Measurements from ENCODE around the gene RNF113B. TPM values are rescaled to one million over a fixed set of nuclear protein-coding genes. Genes with fewer than 3 reads are reported as not detected.

Gene RNF113B
- total and polyA plus RNA-seq, 2 of the 4 experiments (the other 2 are of a cell fraction), result not detected

GRCh38 chr13:98162935-98163334 is 14.1 kb downstream of the RNF113B start:
- TF ChIP-seq BHLHE40 (IDR thresholded peaks at IDR 0.05; ENCODE audit: low read depth, low read length) (no peak), CEBPB (IDR thresholded peaks at IDR 0.05; ENCODE audit: low read depth, low read length) (no peak), NFE2L2 (IDR thresholded peaks at IDR 0.05; ENCODE audit: low read depth, low read length) (no peak), POLR2A (IDR thresholded peaks at IDR 0.05; ENCODE audit: low read depth, low read length) (no peak), RFX5 (IDR thresholded peaks at IDR 0.05; ENCODE audit: low read depth, low read length) (no peak), CHD1 (IDR thresholded peaks at IDR 0.05; ENCODE audit: low read depth, low read length) (no peak), RAD21 (IDR thresholded peaks at IDR 0.05; ENCODE audit: low read length) (no peak), USF2 (IDR thresholded peaks at IDR 0.05; ENCODE audit: low read depth, low read length) (no peak)
- Histone ChIP-seq H2BK5ac (ENCODE audit: low read depth, low read length, poor library complexity, severe bottlenecking) (no peak overlapping the region), H3K79me1 (ENCODE audit: low read depth in 1 of 2, low read length in 2 of 2) (peaks cover 44 to 86% of the 10 kb centered on the region in 2 experiments), H3K9me3 (ENCODE audit: control insufficient read depth, insufficient read depth, low read length) (no peaks in the 10 kb centered on the region), H3K18ac (ENCODE audit: low read depth, low read length) (no peak overlapping the region), H2AK5ac (ENCODE audit: low read depth, low read length) (no peak overlapping the region), H3K56ac (ENCODE audit: extremely low read depth, insufficient read depth, low read length) (no peak overlapping the region), H3K36me3 (ENCODE audit: control insufficient read depth, insufficient read depth, low read length) (peaks cover 12% of the 10 kb centered on the region), H3K23ac (ENCODE audit: low read depth, low read length) (no peak overlapping the region), H3K4me2 (ENCODE audit: low read depth, low read length) (no peak overlapping the region), H3K4me3 (ENCODE audit: insufficient read depth, low read depth, low read length) (no peak overlapping the region), H3K9me1 (ENCODE audit: insufficient read depth, low read length) (peaks cover 29% of the 10 kb centered on the region), H3K4ac (ENCODE audit: low read depth, low read length) (no peak overlapping the region), H2BK20ac (ENCODE audit: low read depth, low read length) (no peak overlapping the region), H3K9ac (ENCODE audit: low read depth, low read length) (no peak overlapping the region), H2BK120ac (ENCODE audit: low read depth, low read length) (no peak overlapping the region), H2AK9ac (replicated peaks; ENCODE audit: low read depth, low read length, poor library complexity) (no peak overlapping the region), H3K27me3 (ENCODE audit: control insufficient read depth, insufficient read depth, low read length) (no peaks in the 10 kb centered on the region), H3K4me1 (ENCODE audit: control insufficient read depth, insufficient read depth, low read length) (no peaks in the 10 kb centered on the region), H4K91ac (ENCODE audit: insufficient read depth, low read depth, low read length) (no peak overlapping the region), H3K27ac (ENCODE audit: insufficient read depth, low read length) (no peak overlapping the region), H4K5ac (ENCODE audit: low read depth, low read length) (no peak overlapping the region), H2BK15ac (ENCODE audit: low read depth, low read length) (no peak overlapping the region), H3K14ac (replicated peaks; ENCODE audit: low read depth, low read length) (no peak overlapping the region), H4K8ac (ENCODE audit: low read depth in 2 of 2, low read length in 2 of 2) (no peak overlapping the region), H4K20me1 (ENCODE audit: insufficient read depth, low read length) (peaks cover 78% of the 10 kb centered on the region), H2AFZ (replicated peaks; ENCODE audit: low read length, poor library complexity) (no peak overlapping the region)
- WGBS, 2 experiments (ENCODE audit: extremely low coverage in 2 of 2, insufficient read length in 1 of 2), result 100% methylated on average over 3 of the region's 5 CpGs; no CpG with 5 or more reads in 1 of the 2 experiments
- no TSS peak for BruUV-seq (replicated peaks)
- dilution Hi-C loops (cut with HindIII; ENCODE audit: low sequenced_read_pairs, unreplicated experiment) (no loop called here), in situ Hi-C loops (cut with MboI; ENCODE audit: low sequenced_read_pairs) (no loop called here), intact Hi-C loops (cut with micrococcal nuclease) (no loop called here)
- CTCF ChIA-PET, result no interaction called here
- ATAC-seq (ENCODE audit: low read depth), result no peak
- POLR2A ChIA-PET (ENCODE audit: unreplicated experiment), result no interaction called here
- no peak for DNase-seq
